ENCODE results near the gene PCSK7.
"Not testable (repeated sequence)": the region's sequence is repeated elsewhere in the genome, so short reads cannot be mapped to it uniquely, and the experiment has no call there.

PCSK7 gene

GRCh38 chr11:117214404-117215110 lies 17.3 kb downstream of the PCSK7 start:
- DNase-seq (ENCODE audit: low spot score), result no peak

GRCh38 chr11:117212697-117213355 lies 19.0 kb downstream of the PCSK7 start:
- no peak for DNase-seq (ENCODE audit: low spot score)

- DNase-seq (ENCODE audit: low spot score), result no peak
These were observed 21.3 kb downstream of the PCSK7 start for GRCh38 chr11:117210620-117211019.

- DNase-seq (ENCODE audit: low spot score), result not testable (repeated sequence)
These were observed 22.3 kb downstream of the PCSK7 start for GRCh38 chr11:117209351-117210125.

- not testable (repeated sequence) for DNase-seq (ENCODE audit: low spot score)
These were observed 23.2 kb downstream of the PCSK7 start for GRCh38 chr11:117208710-117209109.

- DNase-seq (ENCODE audit: low spot score), result not testable (repeated sequence)
These were observed 24.4 kb downstream of the PCSK7 start for GRCh38 chr11:117207481-117207880.

- not testable (repeated sequence) for DNase-seq (ENCODE audit: low spot score)
These were observed 25.0 kb downstream of the PCSK7 start for GRCh38 chr11:117206859-117207258.

GRCh38 chr11:117206111-117206510 lies 25.8 kb downstream of the PCSK7 start:
- not testable (repeated sequence) for DNase-seq (ENCODE audit: low spot score)

GRCh38 chr11:117205211-117205818 lies 26.6 kb downstream of the PCSK7 start:
- DNase-seq (ENCODE audit: low spot score), result no peak

- no peak for DNase-seq (ENCODE audit: low spot score)
These were observed 27.4 kb downstream of the PCSK7 start for GRCh38 chr11:117204283-117205080.

GRCh38 chr11:117203069-117203407 lies 28.8 kb downstream of the PCSK7 start:
- no peak for DNase-seq (ENCODE audit: low spot score)

- no peak for DNase-seq (ENCODE audit: low spot score)
These were observed 29.3 kb downstream of the PCSK7 start for GRCh38 chr11:117202386-117203068.

GRCh38 chr11:117201658-117202305 lies 30.1 kb downstream of the PCSK7 start:
- DNase-seq (ENCODE audit: low spot score), result no peak

- no peak for DNase-seq (ENCODE audit: low spot score)
These were observed 30.8 kb downstream of the PCSK7 start for GRCh38 chr11:117200813-117201657.

GRCh38 chr11:117199916-117200812 lies 31.7 kb downstream of the PCSK7 start:
- no peak for DNase-seq (ENCODE audit: low spot score)

- peak; percentile 55 for DNase-seq (ENCODE audit: low spot score)
These were observed 32.6 kb downstream of the PCSK7 start, which contains the start of gene TAGLN for GRCh38 chr11:117199053-117199915. Gene TAGLN, plus strand, starts transcription at chr11:117199370. Its CDS starts 3,644 bp downstream, at chr11:117203014.

GRCh38 chr11:117198613-117199012 lies 33.3 kb downstream of the PCSK7 start:
- no peak for DNase-seq (ENCODE audit: low spot score)

Measured in LoVo (cell line).